Measurements from ENCODE around the gene MIPOL1.

DNA sequence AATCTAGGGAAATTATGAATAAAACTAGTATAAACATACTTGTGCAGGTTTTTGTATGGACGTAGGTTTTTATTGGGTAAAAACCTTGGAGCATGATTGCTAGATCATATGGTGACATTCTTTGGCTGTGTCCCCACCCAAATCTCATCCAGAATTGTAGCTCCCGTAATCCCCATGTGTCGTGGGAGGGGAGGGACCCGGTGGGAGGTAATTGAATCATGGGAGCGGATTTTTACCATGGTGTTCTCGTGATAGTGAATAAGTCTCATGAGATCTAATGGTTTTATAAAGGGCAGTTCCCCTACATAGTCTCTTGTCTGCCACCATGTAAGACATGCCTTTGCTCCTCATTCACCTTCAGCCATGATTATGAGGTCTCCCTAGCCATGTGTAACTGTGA lies 276.5 kb downstream of the MIPOL1 start:
- TF ChIP-seq, protein P1, sequence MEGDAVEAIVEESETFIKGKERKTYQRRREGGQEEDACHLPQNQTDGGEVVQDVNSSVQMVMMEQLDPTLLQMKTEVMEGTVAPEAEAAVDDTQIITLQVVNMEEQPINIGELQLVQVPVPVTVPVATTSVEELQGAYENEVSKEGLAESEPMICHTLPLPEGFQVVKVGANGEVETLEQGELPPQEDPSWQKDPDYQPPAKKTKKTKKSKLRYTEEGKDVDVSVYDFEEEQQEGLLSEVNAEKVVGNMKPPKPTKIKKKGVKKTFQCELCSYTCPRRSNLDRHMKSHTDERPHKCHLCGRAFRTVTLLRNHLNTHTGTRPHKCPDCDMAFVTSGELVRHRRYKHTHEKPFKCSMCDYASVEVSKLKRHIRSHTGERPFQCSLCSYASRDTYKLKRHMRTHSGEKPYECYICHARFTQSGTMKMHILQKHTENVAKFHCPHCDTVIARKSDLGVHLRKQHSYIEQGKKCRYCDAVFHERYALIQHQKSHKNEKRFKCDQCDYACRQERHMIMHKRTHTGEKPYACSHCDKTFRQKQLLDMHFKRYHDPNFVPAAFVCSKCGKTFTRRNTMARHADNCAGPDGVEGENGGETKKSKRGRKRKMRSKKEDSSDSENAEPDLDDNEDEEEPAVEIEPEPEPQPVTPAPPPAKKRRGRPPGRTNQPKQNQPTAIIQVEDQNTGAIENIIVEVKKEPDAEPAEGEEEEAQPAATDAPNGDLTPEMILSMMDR (IDR thresholded peaks at IDR 0.05), result no peak
- no peak for TF ChIP-seq POLR2A (IDR thresholded peaks at IDR 0.05)
